LHCN-M2 (cell line): Measurements from ENCODE around the gene SPRY4. TPM values are rescaled to one million over a fixed set of nuclear protein-coding genes. Genes with fewer than 3 reads are reported as not detected.
"Not testable (repeated sequence)": the region's sequence is repeated elsewhere in the genome, so short reads cannot be mapped to it uniquely, and the experiment has no call there.

ENCODE experiments used
- DNase-seq: peaks from one replicate; pipeline ENCODE4 v3.0.0-alpha.2; 2012; ENCODE audit warnings: low read depth
- total RNA-seq: library from RNA; depleted of rRNA; stranded (reverse); fragments of >200 nt; gene quantifications from 2 replicates; pipeline ENCODE4 v1.2.3, GENCODE V29; 2014

Gene SPRY4
- total RNA-seq, 1 experiment from 2014 or later = 36.4 TPM

- DNase-seq = no peak
Measured at GRCh38 chr5:142295084-142295758, 29.6 kb downstream of the SPRY4 start.

DNA sequence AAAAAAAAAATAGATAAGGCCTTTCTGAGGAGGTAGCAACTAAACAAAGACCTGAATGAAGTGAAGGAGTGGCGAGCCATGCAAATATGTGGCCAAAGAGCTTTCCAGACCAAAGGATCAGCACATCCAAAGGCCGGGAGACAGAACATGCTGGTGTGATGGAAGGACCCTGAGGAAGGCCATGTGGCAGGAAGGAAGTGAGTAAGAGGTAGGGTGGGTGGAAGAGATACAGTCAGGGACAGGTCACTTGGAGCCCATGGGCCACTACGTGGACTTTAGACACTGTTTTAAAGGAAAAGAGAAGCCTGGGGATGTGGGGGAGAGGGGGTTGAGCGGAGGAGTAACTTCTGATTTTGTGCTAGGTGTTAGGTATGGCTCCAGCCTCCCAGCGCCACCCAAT is 31.3 kb downstream of the SPRY4 start:
- no peak for DNase-seq

DNA sequence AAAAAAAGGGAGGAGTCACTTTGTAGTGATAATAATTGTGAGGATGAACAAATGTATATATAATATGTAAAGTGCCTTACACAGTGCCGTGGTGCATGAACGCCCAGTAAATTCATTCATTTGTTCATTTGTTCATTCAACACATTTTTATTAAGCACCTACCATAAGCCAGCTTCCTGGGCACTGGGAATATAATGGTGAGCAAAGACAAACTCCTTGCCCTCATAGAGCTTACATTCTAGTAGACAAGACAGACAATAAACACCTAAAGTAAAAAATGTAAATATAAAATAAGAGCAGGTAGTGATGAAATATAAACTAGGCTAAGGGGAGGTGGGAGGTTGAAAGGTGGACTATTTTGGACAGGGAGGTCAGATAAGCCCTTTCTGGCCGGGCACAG is 32.0 kb downstream of the SPRY4 start:
- DNase-seq = no peak

GRCh38 chr5:142292249-142292648 is 32.6 kb downstream of the SPRY4 start:
- DNase-seq = no peak

DNA sequence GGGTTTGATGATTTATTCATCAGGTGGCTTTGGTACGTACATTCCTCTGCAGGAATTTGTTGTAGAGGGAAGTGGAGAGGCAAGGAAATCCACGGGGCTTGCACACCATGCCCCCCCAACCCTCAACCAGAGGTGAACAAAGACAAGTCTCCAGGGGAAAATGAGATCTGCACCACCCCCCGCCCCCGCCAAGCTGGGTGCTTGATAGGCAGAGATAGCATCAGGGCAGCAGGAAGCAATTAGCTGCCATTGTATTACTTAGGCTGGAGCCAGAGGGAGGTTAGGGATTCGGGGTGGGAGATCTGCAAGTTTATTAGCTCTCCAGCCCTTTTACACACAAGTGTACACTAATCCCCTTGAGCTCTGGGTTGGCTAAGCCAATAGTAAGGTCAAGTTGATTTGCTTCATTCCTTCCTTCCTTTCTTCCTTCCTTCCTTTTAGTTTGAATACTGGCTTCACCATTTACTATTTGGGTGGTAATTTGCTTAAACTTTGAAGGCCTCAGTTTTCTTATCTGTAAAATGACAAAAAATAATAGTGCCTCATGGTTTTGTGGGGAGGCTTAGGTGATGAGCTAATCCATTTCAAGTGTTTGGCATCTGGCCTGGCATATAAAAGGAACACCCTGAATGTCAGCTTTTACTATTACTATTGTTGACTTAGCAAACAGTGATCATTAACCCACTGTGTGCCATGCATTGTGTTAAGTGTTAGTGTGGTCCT is 34.1 kb downstream of the SPRY4 start:
- no peak for DNase-seq

- no peak for DNase-seq
Measured at GRCh38 chr5:142289708-142290576, 34.9 kb downstream of the SPRY4 start.

GRCh38 chr5:142287973-142288313 is 36.9 kb downstream of the SPRY4 start:
- no peak for DNase-seq

DNA sequence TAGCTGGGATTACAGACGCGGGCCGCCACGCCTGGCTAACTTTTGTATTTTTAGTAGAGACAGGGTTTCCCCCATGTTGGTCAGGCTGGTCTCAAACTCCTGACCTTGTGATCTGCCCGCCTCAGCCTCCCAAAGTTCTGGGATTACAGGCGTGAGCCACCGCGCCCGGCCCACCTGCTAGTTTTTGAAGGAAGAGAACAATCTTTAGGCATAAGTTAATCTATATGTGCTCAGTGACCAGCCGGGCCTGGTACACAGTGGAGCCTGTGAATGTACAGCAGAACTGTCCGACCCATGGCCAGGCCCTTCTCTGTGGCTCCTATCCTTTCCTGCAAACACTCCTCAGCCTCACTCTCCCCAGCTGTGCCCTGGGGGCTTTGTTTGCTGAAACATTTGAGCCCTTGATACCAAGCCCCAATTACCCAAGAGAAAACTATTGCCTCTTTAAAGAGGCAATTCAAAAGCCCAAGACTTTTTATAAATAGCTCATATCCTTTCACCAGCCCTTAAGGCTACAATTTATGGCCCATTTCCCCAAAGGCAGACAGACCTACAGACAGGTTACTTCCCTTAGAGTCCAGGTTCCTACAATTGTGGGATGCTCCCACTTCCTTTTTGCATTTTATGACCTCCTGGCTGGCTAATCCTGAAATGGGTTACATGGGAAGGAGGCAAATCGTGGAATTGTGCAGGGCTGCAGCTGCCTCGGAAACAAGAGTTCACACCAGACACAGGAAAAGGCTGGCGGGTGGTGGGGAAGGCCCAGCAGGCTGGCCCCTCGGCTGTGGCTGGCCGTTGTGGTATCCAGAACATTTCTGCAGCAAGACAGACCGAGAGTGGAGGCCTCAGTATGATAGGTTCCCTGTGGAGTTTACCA is 37.5 kb downstream of the SPRY4 start:
- no peak for DNase-seq

DNA sequence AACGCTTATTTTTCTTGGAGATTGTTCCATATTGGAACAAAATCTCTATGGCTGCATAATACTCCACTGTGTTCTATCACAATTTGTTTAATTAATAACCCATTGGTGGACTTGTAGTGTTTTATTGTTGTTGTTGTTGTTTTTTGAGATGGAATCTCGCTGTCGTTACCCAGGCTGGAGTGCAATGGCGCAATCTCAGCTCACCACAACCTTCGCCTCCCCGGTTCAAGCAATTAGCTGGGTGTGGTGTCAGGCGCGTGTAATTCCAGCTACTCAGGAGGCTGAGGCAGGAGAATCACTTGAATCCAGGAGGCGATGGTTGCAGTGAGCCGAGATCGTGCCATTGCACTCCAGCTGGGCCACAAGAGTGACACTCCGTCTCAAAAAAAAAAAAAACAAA is 38.7 kb downstream of the SPRY4 start:
- DNase-seq = no peak

DNA sequence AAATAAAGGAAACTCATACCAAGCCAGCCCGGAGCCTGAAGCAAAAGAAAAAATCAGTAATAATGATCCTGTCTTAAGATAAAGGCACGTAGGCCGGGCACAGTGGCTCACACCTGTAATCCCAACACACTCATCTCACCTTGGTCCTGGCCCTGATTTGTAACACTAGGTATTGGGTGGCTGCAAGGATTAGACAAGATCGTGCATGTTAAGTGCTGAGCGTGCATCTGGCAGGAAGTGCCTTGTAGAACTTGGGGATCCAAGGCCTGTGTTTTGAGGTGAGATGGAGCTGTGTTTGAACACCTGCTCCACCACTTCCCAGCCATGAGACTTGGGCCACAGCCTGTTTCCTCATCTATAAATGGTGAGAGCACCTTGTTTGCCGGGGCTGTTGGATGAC is 41.5 kb downstream of the SPRY4 start:
- no peak for DNase-seq

- no peak for DNase-seq
Measured at GRCh38 chr5:142281966-142282365, 42.9 kb downstream of the SPRY4 start.

DNA sequence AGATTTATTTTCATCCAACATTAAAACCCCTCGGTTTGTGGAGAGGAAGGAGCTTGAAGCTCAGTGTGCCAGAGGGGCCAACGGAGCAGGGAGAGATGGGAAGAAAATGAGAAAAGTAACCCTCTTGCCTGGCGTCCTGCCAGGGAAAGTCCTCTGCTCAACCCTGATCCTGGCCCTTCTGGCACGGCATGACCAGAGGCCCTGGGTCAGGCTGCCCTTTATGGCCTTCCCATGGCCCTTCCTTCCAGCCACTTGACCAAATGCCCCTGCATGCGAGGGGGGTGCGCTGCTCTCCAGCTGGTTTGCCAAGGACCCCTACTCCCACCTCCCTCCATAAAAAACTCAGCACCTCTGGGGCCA is 43.8 kb downstream of the SPRY4 start:
- DNase-seq = no peak

GRCh38 chr5:142280066-142281007 is 44.5 kb downstream of the SPRY4 start:
- peak; percentile 59 for DNase-seq

- no peak for DNase-seq
Measured at GRCh38 chr5:142278627-142279026, 46.2 kb downstream of the SPRY4 start.

DNA sequence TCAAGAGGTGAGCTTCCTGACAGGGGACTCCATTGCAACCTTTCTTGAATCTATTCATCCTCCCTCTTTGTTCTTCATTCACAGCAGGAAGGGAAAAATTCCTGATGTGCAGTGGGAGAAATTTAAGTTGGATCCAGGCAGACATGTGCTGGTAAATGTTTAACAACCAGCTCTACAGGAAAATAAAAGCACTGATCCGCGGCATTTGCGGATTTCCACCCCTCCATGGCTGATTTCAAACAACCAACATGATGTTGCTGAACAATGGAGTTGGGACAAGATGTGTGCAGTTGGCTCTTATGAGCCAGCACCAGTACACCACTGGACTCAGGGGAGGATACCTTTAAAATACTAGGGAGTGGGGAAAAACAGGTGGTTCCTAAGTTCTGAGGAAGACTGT is 47.0 kb downstream of the SPRY4 start:
- no peak for DNase-seq

DNA sequence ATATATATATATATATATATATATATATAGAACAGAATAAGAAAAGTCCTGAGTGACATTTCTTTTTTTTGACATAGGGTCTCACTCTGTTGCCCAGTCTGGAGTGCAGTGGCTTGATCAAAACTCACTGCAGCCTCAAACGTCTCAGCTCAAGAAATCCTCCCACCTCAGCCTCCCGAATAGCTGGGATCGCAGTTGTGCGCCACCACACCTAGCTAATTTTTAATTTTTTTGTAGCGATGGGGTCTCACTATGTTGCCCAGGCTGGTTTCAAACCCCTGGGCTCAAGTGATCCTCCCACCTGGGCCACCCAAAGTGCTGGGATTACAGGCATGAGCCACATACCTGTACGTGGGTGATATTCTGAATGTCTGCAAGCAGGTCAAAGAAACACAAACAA is 48.3 kb downstream of the SPRY4 start:
- DNase-seq = no peak

DNA sequence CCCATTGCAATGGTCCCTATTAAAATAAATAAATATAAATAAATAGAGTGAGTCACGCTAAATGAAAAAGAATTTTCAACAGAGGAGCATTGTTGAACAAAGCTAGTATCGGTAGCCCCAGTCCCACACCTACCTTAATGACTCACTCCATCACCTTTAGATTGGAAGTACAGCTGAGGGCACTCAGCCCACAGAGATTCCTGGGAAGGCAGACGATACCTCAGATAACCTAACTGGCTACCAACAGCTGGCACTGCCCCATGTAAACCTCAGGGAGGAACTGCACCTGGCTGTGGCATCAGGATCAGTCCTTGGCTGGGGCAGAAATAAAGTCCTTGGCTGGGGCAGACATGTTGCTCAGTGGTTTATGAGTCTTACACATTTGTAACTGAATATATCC is 49.3 kb downstream of the SPRY4 start:
- no peak for DNase-seq

- not testable (repeated sequence) for DNase-seq
Measured at GRCh38 chr5:142272596-142272995, 52.2 kb downstream of the SPRY4 start.

DNA sequence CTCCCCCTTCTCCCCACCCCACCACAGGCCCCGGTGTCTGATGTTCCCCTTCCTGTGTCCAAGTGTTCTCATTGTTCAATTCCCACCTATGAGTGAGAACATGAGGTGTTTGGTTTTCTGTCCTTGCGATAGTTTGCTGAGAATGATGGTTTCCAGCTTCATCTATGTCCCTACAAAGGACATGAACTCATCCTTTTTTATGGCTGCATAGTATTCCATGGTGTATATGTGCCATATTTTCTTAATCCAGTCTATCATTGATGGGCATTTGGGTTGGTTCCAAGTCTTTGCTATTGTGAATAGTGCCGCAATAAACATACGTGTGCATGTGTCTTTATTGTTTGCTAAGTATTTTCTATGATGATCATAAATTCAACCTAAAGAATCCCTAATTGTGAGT is 60.7 kb downstream of the SPRY4 start:
- DNase-seq = not testable (repeated sequence)

GRCh38 chr5:142263346-142263745 is 61.5 kb downstream of the SPRY4 start:
- no peak for DNase-seq
